ENCODE results near the gene LTBP2.
"Not testable (repeated sequence)": the region's sequence is repeated elsewhere in the genome, so short reads cannot be mapped to it uniquely, and the experiment has no call there.

LTBP2 gene

GRCh38 chr14:74541225-74541624, 70.8 kb downstream of the LTBP2 start:
- Histone ChIP-seq H3K4me2 (ENCODE audit: low read length) (no peak overlapping the region), H3K4me1 (ENCODE audit: control insufficient read depth, low read length) (no peaks in the 10 kb centered on the region), H3K27ac (ENCODE audit: low read depth, low read length) (no peak overlapping the region), H3K4me3 (ENCODE audit: low read length) (no peak overlapping the region), H3K79me2 (ENCODE audit: control insufficient read depth, low read length) (no peaks in the 10 kb centered on the region), H3K36me3 (ENCODE audit: control insufficient read depth, low read length) (no peaks in the 10 kb centered on the region), H3K9me3 (ENCODE audit: control insufficient read depth, insufficient read depth, low read length) (no peaks in the 10 kb centered on the region), H3K27me3 (ENCODE audit: control insufficient read depth, low read length) (peaks cover 11% of the 10 kb centered on the region; the same call in 1 of the 2 replicates), H3K9me2 (replicated peaks; ENCODE audit: control insufficient read depth, low read length) (no peaks in the 10 kb centered on the region), H3F3A (ENCODE audit: control insufficient read depth, insufficient read depth) (no peaks in the 10 kb centered on the region), H4K20me1 (ENCODE audit: control insufficient read depth, insufficient read depth, low read depth, low read length) (no peaks in the 10 kb centered on the region)
- TF ChIP-seq, protein P1, sequence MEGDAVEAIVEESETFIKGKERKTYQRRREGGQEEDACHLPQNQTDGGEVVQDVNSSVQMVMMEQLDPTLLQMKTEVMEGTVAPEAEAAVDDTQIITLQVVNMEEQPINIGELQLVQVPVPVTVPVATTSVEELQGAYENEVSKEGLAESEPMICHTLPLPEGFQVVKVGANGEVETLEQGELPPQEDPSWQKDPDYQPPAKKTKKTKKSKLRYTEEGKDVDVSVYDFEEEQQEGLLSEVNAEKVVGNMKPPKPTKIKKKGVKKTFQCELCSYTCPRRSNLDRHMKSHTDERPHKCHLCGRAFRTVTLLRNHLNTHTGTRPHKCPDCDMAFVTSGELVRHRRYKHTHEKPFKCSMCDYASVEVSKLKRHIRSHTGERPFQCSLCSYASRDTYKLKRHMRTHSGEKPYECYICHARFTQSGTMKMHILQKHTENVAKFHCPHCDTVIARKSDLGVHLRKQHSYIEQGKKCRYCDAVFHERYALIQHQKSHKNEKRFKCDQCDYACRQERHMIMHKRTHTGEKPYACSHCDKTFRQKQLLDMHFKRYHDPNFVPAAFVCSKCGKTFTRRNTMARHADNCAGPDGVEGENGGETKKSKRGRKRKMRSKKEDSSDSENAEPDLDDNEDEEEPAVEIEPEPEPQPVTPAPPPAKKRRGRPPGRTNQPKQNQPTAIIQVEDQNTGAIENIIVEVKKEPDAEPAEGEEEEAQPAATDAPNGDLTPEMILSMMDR (IDR thresholded peaks at IDR 0.05; ENCODE audit: low read depth, low read length, poor library complexity, severe bottlenecking), result no peak
- no peak for TF ChIP-seq EZH2phosphoT487 (IDR thresholded peaks at IDR 0.05; ENCODE audit: borderline replicate concordance, low read length)

DNA sequence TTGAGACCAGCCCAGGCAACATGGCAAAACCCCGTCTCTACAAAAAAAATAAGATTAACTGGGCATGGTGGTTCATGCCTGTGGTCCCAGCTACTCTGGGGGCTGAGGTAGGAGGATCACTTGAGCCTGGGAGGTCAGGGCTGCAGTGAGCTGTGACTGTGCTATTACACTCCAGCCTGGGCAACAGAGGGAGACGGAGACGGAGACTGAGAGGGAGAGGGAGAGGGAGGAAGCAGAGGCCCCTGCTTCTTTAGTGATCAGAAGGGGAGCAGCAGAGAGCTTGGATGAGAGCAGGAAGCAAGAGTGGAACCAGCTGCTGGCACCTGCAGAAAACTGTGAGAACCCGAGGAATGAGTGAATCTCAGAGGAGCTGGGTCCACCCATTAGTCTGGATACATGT, 72.5 kb downstream of the LTBP2 start:
- TF ChIP-seq, protein P1 (IDR thresholded peaks at IDR 0.05; ENCODE audit: low read depth, low read length, poor library complexity, severe bottlenecking), result no peak
- TF ChIP-seq EZH2phosphoT487 (IDR thresholded peaks at IDR 0.05; ENCODE audit: borderline replicate concordance, low read length), result no peak
- Histone ChIP-seq H3K4me1 (ENCODE audit: control insufficient read depth, low read length) (no peaks in the 10 kb centered on the region), H3K27ac (ENCODE audit: low read depth, low read length) (no peak overlapping the region), H3K79me2 (ENCODE audit: control insufficient read depth, low read length) (no peaks in the 10 kb centered on the region), H3K27me3 (ENCODE audit: control insufficient read depth, low read length) (no peaks in the 10 kb centered on the region; the same call in 1 of the 2 replicates), H3K36me3 (ENCODE audit: control insufficient read depth, low read length) (no peaks in the 10 kb centered on the region), H3K4me3 (ENCODE audit: low read length) (no peak overlapping the region), H4K20me1 (ENCODE audit: control insufficient read depth, insufficient read depth, low read depth, low read length) (no peaks in the 10 kb centered on the region), H3K9me3 (ENCODE audit: control insufficient read depth, insufficient read depth, low read length) (no peaks in the 10 kb centered on the region), H3K9me2 (replicated peaks; ENCODE audit: control insufficient read depth, low read length) (no peaks in the 10 kb centered on the region), H3F3A (ENCODE audit: control insufficient read depth, insufficient read depth) (no peaks in the 10 kb centered on the region), H3K4me2 (ENCODE audit: low read length) (no peak overlapping the region)

DNA sequence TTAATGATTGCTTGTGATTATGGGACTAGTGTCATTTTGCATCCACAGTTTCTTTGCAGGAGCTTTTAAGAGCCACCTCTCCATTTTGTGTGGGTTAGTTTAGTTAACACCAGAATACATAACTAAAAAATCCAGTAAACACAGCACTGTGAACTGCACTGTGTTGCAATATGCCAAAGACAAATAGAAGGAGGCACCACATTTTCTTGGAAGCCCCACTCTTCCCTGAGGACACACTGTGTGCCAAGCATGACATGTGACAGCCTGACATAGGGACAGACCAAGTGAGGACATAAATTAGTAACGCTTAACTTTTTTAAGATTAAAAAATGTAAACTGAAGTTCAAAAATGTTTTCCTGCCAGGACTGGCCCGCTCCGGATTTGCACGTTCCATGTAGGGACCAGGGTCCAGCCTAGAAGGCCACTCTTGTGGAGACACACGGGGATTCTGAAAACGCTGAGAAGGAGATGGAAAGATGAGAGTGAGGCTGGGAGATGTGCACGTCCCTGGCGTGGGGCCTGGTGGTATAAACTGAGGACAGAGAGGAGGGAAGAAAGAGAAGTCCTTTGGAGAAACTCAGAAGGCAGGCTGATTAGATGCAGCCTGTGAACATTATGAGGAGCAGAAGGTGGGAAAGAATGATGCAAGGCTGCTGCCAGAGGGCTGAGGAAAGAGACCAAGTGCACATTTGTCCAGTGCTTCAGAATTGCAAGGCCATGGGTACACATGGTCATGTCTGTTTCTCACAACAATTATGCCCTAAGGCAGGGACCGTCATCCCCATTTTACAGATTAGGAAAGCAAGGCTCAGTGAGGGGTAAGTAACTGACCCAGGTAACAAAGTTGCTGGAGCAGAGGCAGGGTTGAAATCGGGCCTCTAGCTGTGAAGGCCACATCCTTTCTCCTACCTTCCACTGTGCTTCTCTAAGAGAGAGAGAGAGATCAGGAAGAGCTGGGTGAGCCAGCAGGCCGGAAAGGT, 73.3 kb downstream of the LTBP2 start:
- no peaks in the 10 kb centered on the region; the same call in 1 of the 2 replicates for H3K27me3 ChIP-seq (ENCODE audit: control insufficient read depth, low read length)
- H3K27ac ChIP-seq (ENCODE audit: low read depth, low read length), result no peak overlapping the region
- no peaks in the 10 kb centered on the region for H3K9me2 ChIP-seq (replicated peaks; ENCODE audit: control insufficient read depth, low read length)
- H3K4me1 ChIP-seq (ENCODE audit: control insufficient read depth, low read length), result no peaks in the 10 kb centered on the region
- H3F3A ChIP-seq (ENCODE audit: control insufficient read depth, insufficient read depth), result no peaks in the 10 kb centered on the region
- H3K79me2 ChIP-seq (ENCODE audit: control insufficient read depth, low read length), result no peaks in the 10 kb centered on the region
- no peak overlapping the region for H3K4me2 ChIP-seq (ENCODE audit: low read length)
- no peaks in the 10 kb centered on the region for H3K36me3 ChIP-seq (ENCODE audit: control insufficient read depth, low read length)
- no peaks in the 10 kb centered on the region for H4K20me1 ChIP-seq (ENCODE audit: control insufficient read depth, insufficient read depth, low read depth, low read length)
- TF ChIP-seq, protein P1 (IDR thresholded peaks at IDR 0.05; ENCODE audit: low read depth, low read length, poor library complexity, severe bottlenecking), result no peak
- TF ChIP-seq EZH2phosphoT487 (IDR thresholded peaks at IDR 0.05; ENCODE audit: borderline replicate concordance, low read length), result no peak
- no peak overlapping the region for H3K4me3 ChIP-seq (ENCODE audit: low read length)
- no peaks in the 10 kb centered on the region for H3K9me3 ChIP-seq (ENCODE audit: control insufficient read depth, insufficient read depth, low read length)

GRCh38 chr14:74536336-74536735, 75.7 kb downstream of the LTBP2 start:
- not testable (repeated sequence) for H3K27ac ChIP-seq (ENCODE audit: low read depth, low read length); H3K9me3 ChIP-seq (ENCODE audit: control insufficient read depth, insufficient read depth, low read length); H3K79me2 ChIP-seq (ENCODE audit: control insufficient read depth, low read length); H3K36me3 ChIP-seq (ENCODE audit: control insufficient read depth, low read length); H3K27me3 ChIP-seq (ENCODE audit: control insufficient read depth, low read length); H3K4me1 ChIP-seq (ENCODE audit: control insufficient read depth, low read length); H3F3A ChIP-seq (ENCODE audit: control insufficient read depth, insufficient read depth); H4K20me1 ChIP-seq (ENCODE audit: control insufficient read depth, insufficient read depth, low read depth, low read length); H3K4me3 ChIP-seq (ENCODE audit: low read length); H3K4me2 ChIP-seq (ENCODE audit: low read length); H3K9me2 ChIP-seq (replicated peaks; ENCODE audit: control insufficient read depth, low read length)

Data from DOHH2 (cell line).